A673 (cell line): Measurements from ENCODE around the gene GGA1. TPM values are rescaled to one million over a fixed set of nuclear protein-coding genes. Genes with fewer than 3 reads are reported as not detected.

ENCODE experiments used
- Bru-seq: library from RNA; stranded (reverse); fragments of 400-500 nt; gene quantifications from one replicate; lab custom pipeline; 2021; lab: Mats Ljungman, UMichigan
- BruChase-seq, 2 experiments: library from RNA; stranded (reverse); fragments of 400-500 nt; gene quantifications; one replicate each; lab custom pipeline; 2021; lab: Mats Ljungman, UMichigan
- BruUV-seq: library from RNA; stranded (reverse); fragments of 400-500 nt; replicated peaks from 2 replicates; lab custom pipeline; 2021; lab: Mats Ljungman, UMichigan
- CTCF ChIA-PET: fragments of 300-600 bp; sonication (Branson Sonifier 250); formaldehyde crosslinking; loops from one replicate; lab custom pipeline; 2022; ENCODE audit warnings: antibody characterized with exemption; lab: Charles Lee
- POLR2A ChIA-PET: fragments of 300-600 bp; sonication (Branson Sonifier 250); formaldehyde crosslinking; loops from one replicate; lab custom pipeline; 2022; ENCODE audit warnings: antibody characterized with exemption; ENCODE audit not compliant: low non-redundant PET; lab: Charles Lee
- DNase-seq: peaks from one replicate; pipeline ENCODE4 v3.0.0-alpha.2; 2015; ENCODE audit warnings: low spot score
- H3K27ac ChIP-seq: fragments of 200-600 bp; sonication (generic); 2 replicates; pipeline ENCODE4 v1.5.1; 2016; ENCODE audit warnings: mixed run types, low read depth, mild to moderate bottlenecking, mixed read lengths, antibody characterized with exemption, low read length; ENCODE audit not compliant: poor library complexity, severe bottlenecking
- H3K27me3 ChIP-seq: fragments of 200-600 bp; sonication (generic); replicated peaks from 2 replicates; pipeline ENCODE4 v1.6.1; 2017; ENCODE audit warnings: mixed run types, low read depth, mild to moderate bottlenecking, mixed read lengths, antibody characterized with exemption, low read length; ENCODE audit not compliant: insufficient read depth, poor library complexity
- H3K36me3 ChIP-seq: fragments of 200-600 bp; sonication (generic); 2 replicates; pipeline ENCODE4 v1.6.1; 2016; ENCODE audit warnings: mixed run types, mild to moderate bottlenecking, mixed read lengths, antibody characterized with exemption, low read length; ENCODE audit not compliant: insufficient read depth, poor library complexity, severe bottlenecking
- H3K4me1 ChIP-seq: fragments of 200-600 bp; sonication (generic); 2 replicates; pipeline ENCODE4 v1.6.1; 2017; ENCODE audit warnings: mixed run types, mild to moderate bottlenecking, mixed read lengths, antibody characterized with exemption, low read length; ENCODE audit not compliant: insufficient read depth, poor library complexity, severe bottlenecking
- H3K4me3 ChIP-seq: fragments of 200-600 bp; sonication (generic); 2 replicates; pipeline ENCODE4 v1.5.1; 2016; ENCODE audit warnings: low read depth, mixed run types, mild to moderate bottlenecking, mixed read lengths, low read length; ENCODE audit not compliant: poor library complexity, severe bottlenecking
- H3K9me3 ChIP-seq: fragments of 200-600 bp; sonication (generic); 2 replicates; pipeline ENCODE4 v1.6.1; 2016; ENCODE audit warnings: mixed run types, low read depth, mild to moderate bottlenecking, mixed read lengths, antibody characterized with exemption, low read length; ENCODE audit not compliant: poor library complexity, severe bottlenecking
- EZH2 ChIP-seq: fragments of 200-600 bp; sonication (generic); IDR thresholded peaks from 2 replicates; pipeline ENCODE4 v1.6.1; 2017; ENCODE audit warnings: borderline replicate concordance, low read depth, mild to moderate bottlenecking, mixed read lengths, antibody characterized with exemption, low read length; ENCODE audit not compliant: poor library complexity, severe bottlenecking
- intact Hi-C: fragments of 100-400 bp; cut with micrococcal nuclease; formaldehyde crosslinking; loops from one replicate; pipeline ENCODE4 v1.10.0; 2022; ENCODE audit not compliant: unreplicated experiment
- long read RNA-seq: library from polyadenylated mRNA; stranded (forward); transcript quantifications from one replicate; pipeline ENCODE4 v2.0.0, GENCODE V29; 2022
- total RNA-seq: library from RNA; stranded (reverse); gene quantifications from 2 replicates; pipeline ENCODE4 v1.2.3, GENCODE V29; 2021
- TF ChIP-seq, protein P1 (sequence below): fragments of 300-800, 200-600 bp; sonication (generic); conservative IDR thresholded peaks from 2 replicates; pipeline ENCODE4 v1.5.1; 2017; ENCODE audit warnings: low read depth, mild to moderate bottlenecking, antibody characterized with exemption, low read length, moderate library complexity, mixed read lengths

GGA1 gene
- 74.6 and 79.4 TPM in 2 replicates for total RNA-seq
- percentile 61 among the genes with signal in this experiment for Bru-seq, nascent RNA
- percentile 68 among the genes with signal in this experiment for BruChase-seq, experiment 1, labeled RNA remaining after a 2-hour chase
- BruChase-seq, experiment 2, labeled RNA remaining after a 6-hour chase, result percentile 78 among the genes with signal in this experiment
- long read RNA-seq, transcript GGA1-203 (17 exons, 3,159 nt), result major isoform, 77 of 134 reads
- long read RNA-seq, transcript GGA1-201 (15 exons, 2,528 nt), result minor isoform, 7 of 134 reads
- long read RNA-seq, partial matches to known transcripts, result 19 of 134 reads
- long read RNA-seq, other reads (novel, unspliced or antisense), result 27 of 134 reads

- no TSS peak for BruUV-seq
- H3K4me1 ChIP-seq, result peaks cover 28% of the 10 kb centered on the region
- H3K27ac ChIP-seq, result peak within 1 kb of the TSS; percentile 99
- intact Hi-C loops, result loop anchor here (5.0 kb wide), 1 partner anchor 66 kb away; no protein-coding TSS in a partner anchor
- no peaks in the 10 kb centered on the region for H3K27me3 ChIP-seq
- peak; percentile 99 for DNase-seq
- H3K9me3 ChIP-seq, result no peaks in the 10 kb centered on the region
- no peaks in the 10 kb centered on the region for H3K36me3 ChIP-seq
- CTCF ChIA-PET, result interaction anchor here (0.6 to 2.7 kb wide), 6 partner anchors 10 to 73 kb away, joined by 3 to 9 read pairs (median 4); no protein-coding TSS in a partner anchor
- TF ChIP-seq, protein P1, sequence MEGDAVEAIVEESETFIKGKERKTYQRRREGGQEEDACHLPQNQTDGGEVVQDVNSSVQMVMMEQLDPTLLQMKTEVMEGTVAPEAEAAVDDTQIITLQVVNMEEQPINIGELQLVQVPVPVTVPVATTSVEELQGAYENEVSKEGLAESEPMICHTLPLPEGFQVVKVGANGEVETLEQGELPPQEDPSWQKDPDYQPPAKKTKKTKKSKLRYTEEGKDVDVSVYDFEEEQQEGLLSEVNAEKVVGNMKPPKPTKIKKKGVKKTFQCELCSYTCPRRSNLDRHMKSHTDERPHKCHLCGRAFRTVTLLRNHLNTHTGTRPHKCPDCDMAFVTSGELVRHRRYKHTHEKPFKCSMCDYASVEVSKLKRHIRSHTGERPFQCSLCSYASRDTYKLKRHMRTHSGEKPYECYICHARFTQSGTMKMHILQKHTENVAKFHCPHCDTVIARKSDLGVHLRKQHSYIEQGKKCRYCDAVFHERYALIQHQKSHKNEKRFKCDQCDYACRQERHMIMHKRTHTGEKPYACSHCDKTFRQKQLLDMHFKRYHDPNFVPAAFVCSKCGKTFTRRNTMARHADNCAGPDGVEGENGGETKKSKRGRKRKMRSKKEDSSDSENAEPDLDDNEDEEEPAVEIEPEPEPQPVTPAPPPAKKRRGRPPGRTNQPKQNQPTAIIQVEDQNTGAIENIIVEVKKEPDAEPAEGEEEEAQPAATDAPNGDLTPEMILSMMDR, result no peak
- TF ChIP-seq EZH2, result no peak
- POLR2A ChIA-PET, result interaction anchor here (0.6 kb wide), 1 partner anchor 9 kb away, joined by 17 read pairs; no protein-coding TSS in a partner anchor
- peak within 1 kb of the TSS; percentile 97 for H3K4me3 ChIP-seq
Measured at GRCh38 chr22:37608477-37609239, at the start of gene GGA1. GGA1 (plus strand) TSS chr22:37608834; CDS start chr22:37608861, 27 bp downstream.

DNA sequence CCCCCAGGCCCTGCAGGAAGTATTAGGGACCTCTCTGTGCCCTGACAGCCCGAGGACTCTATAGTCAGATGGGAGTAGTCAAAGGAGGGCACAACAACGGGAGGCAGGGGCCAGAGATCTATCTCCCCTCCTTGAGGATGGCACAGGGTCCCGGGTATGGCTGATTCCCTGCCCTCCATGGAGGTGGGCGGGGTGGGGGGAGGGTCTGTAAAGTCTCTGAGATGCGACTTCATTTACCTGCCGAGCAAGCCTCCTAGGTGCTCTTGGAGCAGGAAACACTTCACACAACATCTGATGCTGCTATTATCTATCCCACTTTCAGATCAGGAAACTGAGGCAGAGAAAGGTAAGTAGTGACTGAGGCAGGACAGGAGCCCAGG, 49.1 kb upstream of the GGA1 start:
- ChIA-PET CTCF (interaction anchor here (1.4 kb wide), 1 partner anchor 20 kb away, joined by 4 read pairs; no protein-coding TSS in a partner anchor), POLR2A (interaction anchor here (0.6 kb wide), 1 partner anchor 9 kb away, joined by 5 read pairs; no protein-coding TSS in a partner anchor)
- Histone ChIP-seq H3K36me3 (no peaks in the 10 kb centered on the region), H3K27ac (no peak overlapping the region), H3K27me3 (peaks cover 13% of the 10 kb centered on the region), H3K4me3 (no peak overlapping the region), H3K9me3 (no peaks in the 10 kb centered on the region), H3K4me1 (peaks cover 10% of the 10 kb centered on the region)
- intact Hi-C loops, result no loop called here
- no peak for TF ChIP-seq EZH2
- TF ChIP-seq, protein P1, result no peak
- BruUV-seq, result no TSS peak
- DNase-seq, result no peak

DNA sequence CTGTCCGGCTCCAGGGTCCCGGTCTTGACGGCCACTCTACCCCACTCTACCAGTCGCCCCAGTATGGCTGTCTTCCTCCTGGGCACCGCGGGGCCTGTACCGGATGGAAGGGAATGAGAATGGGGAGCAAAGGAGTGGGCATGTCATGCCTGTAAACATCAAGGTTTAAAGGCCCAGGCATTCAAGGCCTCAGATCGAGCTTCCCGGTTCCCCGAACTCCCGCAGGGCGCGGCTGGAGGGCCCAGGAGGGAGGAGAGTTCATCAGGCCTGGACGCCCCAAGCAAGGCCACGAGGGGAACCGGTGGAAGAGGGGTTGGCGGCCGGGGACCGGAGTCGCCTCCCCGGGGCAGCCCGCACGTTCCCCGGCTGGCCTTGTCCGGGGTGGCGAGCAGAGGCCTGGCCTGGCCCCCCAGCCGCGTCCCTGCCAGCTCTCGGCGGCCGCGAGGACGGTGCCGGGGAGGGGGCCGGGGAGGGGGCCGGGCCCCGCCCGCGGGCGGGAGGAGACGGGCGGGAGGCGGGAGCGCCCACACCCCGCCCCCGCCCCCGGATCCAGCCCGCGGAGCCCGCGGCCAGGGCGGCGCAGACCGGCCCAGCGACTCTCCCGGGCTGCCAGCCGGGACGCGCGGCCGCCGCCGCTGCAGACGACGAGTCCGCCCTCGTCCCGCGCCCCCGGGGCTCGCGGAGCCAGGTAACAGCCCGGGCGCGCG, 48.6 kb upstream of the GGA1 start, which contains the start of gene CDC42EP1:
Gene CDC42EP1, plus strand, starts transcription at position 580 of the 707 bp plus-strand sequence. CDS start 5,870 bp downstream, outside the sequence.
- ChIA-PET POLR2A (no interaction called here), CTCF (no interaction called here)
- Histone ChIP-seq H3K27me3 (peaks cover 13% of the 10 kb centered on the region), H3K27ac (no peak within 1 kb of the TSS), H3K36me3 (no peaks in the 10 kb centered on the region), H3K4me1 (peaks cover 10% of the 10 kb centered on the region), H3K9me3 (no peaks in the 10 kb centered on the region), H3K4me3 (peak within 1 kb of the TSS; percentile 47)
- no peak for TF ChIP-seq EZH2
- TF ChIP-seq, protein P1, result no peak
- DNase-seq, result no peak
- intact Hi-C loops, result loop anchor here (10.0 kb wide), 1 partner anchor 245 kb away; no protein-coding TSS in a partner anchor
- BruUV-seq, result no TSS peak
